Measurements from ENCODE around the gene MAN1A2. TPM values are rescaled to one million over a fixed set of nuclear protein-coding genes. Genes with fewer than 3 reads are reported as not detected.

MAN1A2 gene
- total and polyA plus RNA-seq, 9 of the 15 experiments (the other 6 are each of a cell fraction or from before 2014, with no cell fraction given): 4.2 to 38.4 (median 18.7) TPM

DNA sequence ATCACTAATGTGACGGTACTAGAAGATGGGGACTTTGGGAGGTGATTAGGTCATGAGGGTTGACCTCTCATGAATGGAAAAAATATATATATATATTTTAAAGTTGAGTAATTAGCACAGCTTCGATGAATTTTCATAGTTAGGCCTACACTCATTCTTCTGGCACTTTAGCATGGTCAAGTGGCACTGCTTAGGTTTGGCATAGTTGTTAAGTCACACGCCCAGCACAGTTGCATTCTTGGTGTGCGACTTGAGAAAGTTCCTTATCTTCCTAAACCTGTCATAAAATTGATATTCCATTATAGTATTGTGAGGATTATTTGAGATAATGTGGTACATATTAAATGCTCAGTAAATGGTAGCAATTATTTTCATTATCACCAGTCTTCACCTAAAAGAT lies 47.7 kb downstream of the MAN1A2 start:
- H3K79me2 ChIP-seq (ENCODE audit: control insufficient read depth, insufficient read depth, low read length): no peaks in the 10 kb centered on the region; the same call in 2 of the 3 replicates
- intact Hi-C loops (cut with micrococcal nuclease) (no loop called here), in situ Hi-C loops (cut with MboI) (no loop called here)
- WGBS (ENCODE audit: insufficient coverage, low coverage, missing lambda C conversion rate): 91% methylated on average over 4 of the region's 4 CpGs
- no peak overlapping the region for H3K4me3 ChIP-seq
- ATAC-seq: no peak
- H2AFZ ChIP-seq (ENCODE audit: low read depth, low read length): no peak overlapping the region
- H3K9ac ChIP-seq (ENCODE audit: insufficient read depth in 1 of 2, low read depth in 2 of 2, low read length in 2 of 2): no peak overlapping the region
- H3K9me1 ChIP-seq (ENCODE audit: control insufficient read depth, insufficient read depth, low read length): no peaks in the 10 kb centered on the region
- BruUV-seq (replicated peaks): no TSS peak
- no peak for FAIRE-seq
- H4K20me1 ChIP-seq (replicated peaks; ENCODE audit: control insufficient read depth, insufficient read depth, low read length): no peaks in the 10 kb centered on the region
- POLR2A ChIA-PET: no interaction called here
- no peak overlapping the region for H3K27ac ChIP-seq (ENCODE audit: extremely low read depth, low read depth, low read length)
- H3K36me3 ChIP-seq (ENCODE audit: control insufficient read depth, insufficient read depth, low read length): peaks cover 3% of the 10 kb centered on the region; the same call in 1 of the 3 replicates
- H3K4me1 ChIP-seq (replicated peaks in 1 of 2; ENCODE audit: control insufficient read depth in 2 of 2, insufficient read depth in 2 of 2, low read length in 2 of 2): peaks cover 0 to 6% of the 10 kb centered on the region in 2 experiments; a peak in 3 of 5 replicates
- no peak for DNase-seq (ENCODE audit: extremely low read depth in 1 of 4, low spot score in 3 of 4)
- no peaks in the 10 kb centered on the region for H3K9me3 ChIP-seq (replicated peaks; ENCODE audit: control insufficient read depth, insufficient read depth, low read depth, low read length)
- H3K4me2 ChIP-seq (ENCODE audit: insufficient read depth, low read length): no peak overlapping the region
- CTCF ChIA-PET (ENCODE audit: low intra/inter-chr PET ratio): no interaction called here
- H3K27me3 ChIP-seq (ENCODE audit: control insufficient read depth in 2 of 2, insufficient read depth in 2 of 2, low read length in 2 of 2): no peaks in the 10 kb centered on the region
- no peak for TF ChIP-seq NONO (IDR thresholded peaks at IDR 0.05; ENCODE audit: low read depth in 2 of 2, low read length in 1 of 2)
- TF ChIP-seq SMARCC2 (IDR thresholded peaks at IDR 0.05; ENCODE audit: low read depth): no peak
- TF ChIP-seq TCF3 (CRISPR knock-in tag; IDR thresholded peaks at IDR 0.05): no peak
- TF ChIP-seq ESRRB (CRISPR knock-in tag; IDR thresholded peaks at IDR 0.05; ENCODE audit: borderline replicate concordance): no peak
- no peak for TF ChIP-seq MEIS2 (IDR thresholded peaks at IDR 0.05; ENCODE audit: partially characterized antibody)
- no peak for TF ChIP-seq ZSCAN32 (CRISPR knock-in tag; IDR thresholded peaks at IDR 0.05)
- TF ChIP-seq ILK (tag; IDR thresholded peaks at IDR 0.05; ENCODE audit: borderline replicate concordance, low read depth): no peak
- TF ChIP-seq, protein P1, sequence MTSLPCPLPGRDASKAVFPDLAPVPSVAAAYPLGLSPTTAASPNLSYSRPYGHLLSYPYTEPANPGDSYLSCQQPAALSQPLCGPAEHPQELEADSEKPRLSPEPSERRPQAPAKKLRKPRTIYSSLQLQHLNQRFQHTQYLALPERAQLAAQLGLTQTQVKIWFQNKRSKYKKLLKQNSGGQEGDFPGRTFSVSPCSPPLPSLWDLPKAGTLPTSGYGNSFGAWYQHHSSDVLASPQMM (CRISPR knock-in tag; IDR thresholded peaks at IDR 0.05): no peak
- no peak for TF ChIP-seq TCFL5 (CRISPR knock-in tag; conservative IDR thresholded peaks at IDR 0.05)
- TF ChIP-seq IRF2 (CRISPR knock-in tag; IDR thresholded peaks at IDR 0.05): no peak
- no peak for TF ChIP-seq SMARCB1 (IDR thresholded peaks at IDR 0.05; ENCODE audit: insufficient read length, low read depth)
- TF ChIP-seq, protein P2, sequence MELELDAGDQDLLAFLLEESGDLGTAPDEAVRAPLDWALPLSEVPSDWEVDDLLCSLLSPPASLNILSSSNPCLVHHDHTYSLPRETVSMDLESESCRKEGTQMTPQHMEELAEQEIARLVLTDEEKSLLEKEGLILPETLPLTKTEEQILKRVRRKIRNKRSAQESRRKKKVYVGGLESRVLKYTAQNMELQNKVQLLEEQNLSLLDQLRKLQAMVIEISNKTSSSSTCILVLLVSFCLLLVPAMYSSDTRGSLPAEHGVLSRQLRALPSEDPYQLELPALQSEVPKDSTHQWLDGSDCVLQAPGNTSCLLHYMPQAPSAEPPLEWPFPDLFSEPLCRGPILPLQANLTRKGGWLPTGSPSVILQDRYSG (tag; conservative IDR thresholded peaks at IDR 0.05; ENCODE audit: low read depth): no peak
- no peak for TF ChIP-seq NR2F6 (CRISPR knock-in tag; IDR thresholded peaks at IDR 0.05)
- TF ChIP-seq BACH1 (tag; IDR thresholded peaks at IDR 0.05): no peak
- TF ChIP-seq HDAC2 (IDR thresholded peaks at IDR 0.05): no peak
- TF ChIP-seq COPS2 (conservative IDR thresholded peaks at IDR 0.05): no peak
- no peak for TF ChIP-seq KDM5B (IDR thresholded peaks at IDR 0.05; ENCODE audit: insufficient replicate concordance, low read depth, low read length)
- TF ChIP-seq HEY1 (CRISPR knock-in tag; IDR thresholded peaks at IDR 0.05; ENCODE audit: borderline replicate concordance): no peak
- no peak for TF ChIP-seq GATA2 (CRISPR knock-in tag; IDR thresholded peaks at IDR 0.05)

Data from K562 (cell line).